OCI-LY7 (cell line): ENCODE data around the gene PSMD6. TPM values are rescaled to one million over a fixed set of nuclear protein-coding genes. Genes with fewer than 3 reads are reported as not detected.

Source experiments
- BruUV-seq: library from RNA; stranded (reverse); fragments of 400-500 nt; replicated peaks from 2 replicates; lab custom pipeline; 2021; lab: Mats Ljungman, UMichigan
- CTCF ChIA-PET: fragments of 300-600 bp; sonication (Branson Sonifier 250); formaldehyde crosslinking; loops from one replicate; lab custom pipeline; 2022; ENCODE audit warnings: antibody characterized with exemption; ENCODE audit not compliant: unreplicated experiment; lab: Charles Lee
- POLR2A ChIA-PET: fragments of 300-600 bp; sonication (Branson Sonifier 250); formaldehyde crosslinking; loops from one replicate; lab custom pipeline; 2022; ENCODE audit warnings: antibody characterized with exemption; lab: Charles Lee
- DNase-seq: peaks from one replicate; pipeline ENCODE4 v3.0.0-alpha.2; 2015; ENCODE audit warnings: low spot score
- H2AFZ ChIP-seq: fragments of 200-600 bp; sonication (generic), shearing (Covaris generic); 2 replicates; pipeline ENCODE4 v1.6.1; 2014; ENCODE audit warnings: mild to moderate bottlenecking, antibody characterized with exemption, low read length, moderate library complexity
- H3K27ac ChIP-seq: fragments of 200-600 bp; sonication (generic); 2 replicates; pipeline ENCODE4 v1.5.1; 2014; ENCODE audit warnings: mixed run types, low read depth, mild to moderate bottlenecking, moderate library complexity, low read length, inconsistent platforms; ENCODE audit not compliant: poor library complexity, severe bottlenecking
- H3K36me3 ChIP-seq: fragments of 200-600 bp; sonication (generic); 2 replicates; pipeline ENCODE4 v1.6.1; 2014; ENCODE audit warnings: mild to moderate bottlenecking, antibody characterized with exemption, low read length, moderate library complexity, mixed read lengths; ENCODE audit not compliant: insufficient read depth
- H3K4me1 ChIP-seq: fragments of 200-600 bp; sonication (generic); 2 replicates; pipeline ENCODE4 v1.5.1; 2014; ENCODE audit warnings: mild to moderate bottlenecking, low read length; ENCODE audit not compliant: insufficient read depth, poor library complexity, severe bottlenecking
- H3K4me2 ChIP-seq: fragments of 200-600 bp; sonication (generic); 2 replicates; pipeline ENCODE4 v1.6.1; 2014; ENCODE audit warnings: mild to moderate bottlenecking, low read length
- H3K4me3 ChIP-seq: fragments of 200-600 bp; sonication (generic); 2 replicates; pipeline ENCODE4 v1.5.1; 2014; ENCODE audit warnings: mild to moderate bottlenecking, low read depth, low read length; ENCODE audit not compliant: poor library complexity, severe bottlenecking
- H3K79me2 ChIP-seq: fragments of 200-600 bp; sonication (generic); 2 replicates; pipeline ENCODE4 v1.6.1; 2016; ENCODE audit warnings: low read depth, mild to moderate bottlenecking, low read length, moderate library complexity, mixed read lengths; ENCODE audit not compliant: insufficient read depth
- H3K9me2 ChIP-seq: fragments of 200-600 bp; sonication (generic); 2 replicates; pipeline ENCODE4 v1.6.1; 2016; ENCODE audit warnings: mild to moderate bottlenecking, low read length, mixed read lengths; ENCODE audit not compliant: insufficient read depth
- H3K9me3 ChIP-seq: fragments of 200-600 bp; sonication (generic); 2 replicates; pipeline ENCODE4 v1.6.1; 2014; ENCODE audit warnings: mild to moderate bottlenecking, mixed run types, low read length, mixed read lengths
- H4K20me1 ChIP-seq: fragments of 200-600 bp; sonication (generic); 2 replicates; pipeline ENCODE4 v1.6.1; 2014; ENCODE audit warnings: mild to moderate bottlenecking, antibody characterized with exemption, low read length, moderate library complexity, mixed read lengths; ENCODE audit not compliant: insufficient read depth
- CTCF ChIP-seq: fragments of 200-600 bp; sonication (generic); conservative IDR thresholded peaks from 2 replicates; pipeline ENCODE4 v1.5.1; 2014; ENCODE audit warnings: mild to moderate bottlenecking, antibody characterized with exemption, low read length, moderate library complexity, mixed read lengths
- EZH2phosphoT487 ChIP-seq: fragments of 200-600 bp; sonication (generic); IDR thresholded peaks from 2 replicates; pipeline ENCODE4 v1.6.1; 2018; ENCODE audit warnings: low read depth, borderline replicate concordance, mild to moderate bottlenecking, mixed run types, antibody characterized with exemption, low read length, moderate library complexity, mixed read lengths
- intact Hi-C: fragments of 100-400 bp; cut with micrococcal nuclease; formaldehyde crosslinking; loops from one replicate; pipeline ENCODE4 v1.10.0; 2022; ENCODE audit not compliant: unreplicated experiment
- total RNA-seq, 2 experiments: library from RNA; depleted of rRNA in 1 of 2; stranded (reverse); fragments of >200 nt in 1 of 2; shearing (Covaris generic) in 1 of 2; gene quantifications; 2 replicates each; pipeline ENCODE4 v1.2.3, GENCODE V29; 2014 to 2022

PSMD6 gene
- total RNA-seq, 2 experiments from 2014 or later: 65.2 to 106 TPM

DNA sequence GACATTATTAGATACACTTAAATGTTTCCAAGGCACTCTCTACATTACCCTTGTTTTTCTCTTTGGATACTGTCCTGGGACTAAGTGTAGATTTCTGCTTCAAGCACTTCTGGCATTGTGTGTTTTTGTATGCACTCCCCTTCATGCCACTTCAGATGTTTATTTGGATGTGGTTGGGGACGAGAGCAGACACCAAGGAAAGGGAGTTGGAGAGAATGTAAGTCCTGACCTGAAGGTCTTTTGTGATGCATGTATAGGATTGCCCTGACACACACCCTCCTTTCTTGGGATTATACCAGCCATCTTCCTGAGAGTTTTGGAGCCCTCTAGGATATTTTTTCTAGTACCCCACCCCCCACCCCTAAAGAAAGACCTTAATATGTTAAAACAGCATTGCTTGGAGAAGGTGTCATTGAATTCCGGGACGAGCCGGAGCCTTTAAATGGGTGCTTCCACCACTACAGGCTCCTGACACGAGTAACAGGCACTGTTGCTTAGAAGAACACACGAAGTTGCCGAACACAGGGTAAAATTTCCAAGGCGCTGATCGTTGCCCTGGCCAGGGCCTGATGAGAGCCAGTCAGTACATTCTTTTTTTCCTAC lies 22.7 kb downstream of the PSMD6 start:
- Histone ChIP-seq H3K9me3 (no peaks in the 10 kb centered on the region), H2AFZ (no peak overlapping the region), H3K27ac (no peak overlapping the region), H3K4me3 (no peak overlapping the region), H4K20me1 (no peaks in the 10 kb centered on the region), H3K36me3 (peaks cover 93% of the 10 kb centered on the region), H3K79me2 (no peaks in the 10 kb centered on the region), H3K9me2 (no peaks in the 10 kb centered on the region), H3K4me1 (no peaks in the 10 kb centered on the region), H3K4me2 (no peak overlapping the region)
- ChIA-PET POLR2A (interaction anchor here (0.7 kb wide), 1 partner anchor 8 kb away, joined by 3 read pairs; no protein-coding TSS in a partner anchor), CTCF (no interaction called here)
- no peak for TF ChIP-seq CTCF
- no peak for TF ChIP-seq EZH2phosphoT487
- intact Hi-C loops: no loop called here
- BruUV-seq: no TSS peak
- no peak for DNase-seq

DNA sequence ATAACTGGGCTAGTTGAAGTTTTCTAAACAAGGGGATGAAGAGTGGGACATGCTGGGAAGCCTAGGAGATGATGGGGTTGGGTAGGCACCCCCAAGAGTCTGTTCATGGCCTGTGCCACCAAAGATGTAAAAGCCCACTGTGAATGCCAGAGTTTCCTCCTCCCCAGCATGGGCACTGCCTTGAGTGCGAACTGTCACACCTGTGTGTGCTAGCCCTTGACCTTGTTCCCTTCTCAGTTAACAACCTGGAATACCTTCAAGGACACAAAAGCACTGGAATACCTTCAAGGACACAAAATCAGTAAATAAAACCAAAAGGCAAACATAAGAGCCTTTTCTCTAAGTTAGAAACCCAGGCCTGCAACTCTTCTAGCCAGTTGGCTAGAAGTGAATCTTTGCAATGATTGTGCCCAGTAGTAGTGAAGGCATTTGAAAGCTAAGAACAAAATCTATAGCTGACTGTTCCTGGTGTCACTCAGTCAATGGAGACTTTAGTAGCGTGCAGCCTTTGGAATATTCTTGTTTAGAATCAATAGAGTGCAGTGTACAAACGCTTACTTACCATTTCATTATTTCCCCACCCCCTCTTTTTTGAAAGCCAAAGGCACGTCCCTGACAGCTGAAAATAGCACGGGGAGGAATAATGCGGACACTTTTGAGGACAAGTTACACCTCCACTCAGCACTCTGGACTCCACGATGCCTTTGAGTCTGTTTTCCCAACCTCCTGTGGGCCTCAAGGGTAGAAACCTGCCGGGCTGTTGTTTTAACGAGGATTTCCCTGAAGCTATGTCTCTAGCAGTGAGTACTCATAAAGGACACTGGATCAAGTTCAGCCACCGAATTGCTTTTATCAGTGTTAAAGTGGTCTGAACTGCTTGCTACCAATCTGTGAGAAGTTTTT lies 24.2 kb downstream of the PSMD6 start:
- CTCF ChIA-PET: no interaction called here
- Histone ChIP-seq H3K4me3 (no peak overlapping the region), H3K27ac (no peak overlapping the region), H3K9me3 (no peaks in the 10 kb centered on the region), H3K79me2 (no peaks in the 10 kb centered on the region), H3K36me3 (peaks cover 94% of the 10 kb centered on the region), H4K20me1 (no peaks in the 10 kb centered on the region), H3K4me2 (no peak overlapping the region), H3K9me2 (no peaks in the 10 kb centered on the region), H2AFZ (no peak overlapping the region), H3K4me1 (no peaks in the 10 kb centered on the region)
- POLR2A ChIA-PET: no interaction called here
- no TSS peak for BruUV-seq
- DNase-seq: no peak
- intact Hi-C loops: no loop called here
- TF ChIP-seq CTCF: no peak
- no peak for TF ChIP-seq EZH2phosphoT487
